Kasumi-1 (cell line): ENCODE measurements around the gene KSR2.

ENCODE experiments used
- DNase-seq, 2 experiments: peaks; one replicate each; lab custom pipeline; 2025; lab: John Stamatoyannopoulos, UW

KSR2 gene

DNA sequence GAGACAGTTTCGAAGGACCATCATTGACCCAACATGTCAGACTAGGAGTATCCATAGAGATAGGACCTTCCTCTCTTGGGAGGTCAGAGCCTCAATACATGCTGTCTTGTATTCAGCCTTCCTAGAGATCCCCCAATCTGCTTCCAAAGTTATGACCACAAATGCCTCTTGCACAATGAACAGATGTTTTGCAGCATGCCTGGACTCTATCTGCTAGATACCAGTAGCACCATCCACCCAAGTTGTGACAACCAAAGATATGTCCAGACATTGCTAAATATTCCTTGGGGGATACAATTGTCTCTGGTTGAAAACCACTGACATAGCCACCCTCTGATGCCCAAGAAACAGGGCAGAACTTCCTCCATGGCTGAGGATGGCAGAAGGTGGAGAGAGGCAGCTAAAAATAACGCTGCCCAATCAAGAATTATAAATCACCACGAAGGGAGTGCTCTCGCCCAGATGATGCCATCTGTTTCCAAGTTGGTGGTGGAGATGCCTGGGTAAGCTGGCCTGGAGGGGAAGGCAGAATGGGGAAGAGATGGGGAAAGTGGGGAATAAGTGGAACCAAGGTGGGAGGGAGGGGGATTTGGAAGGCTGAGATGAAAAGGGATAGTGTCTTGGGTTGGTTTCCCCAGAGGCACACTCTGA is 564.5 kb downstream of the KSR2 start:
- no peak for DNase-seq

DNA sequence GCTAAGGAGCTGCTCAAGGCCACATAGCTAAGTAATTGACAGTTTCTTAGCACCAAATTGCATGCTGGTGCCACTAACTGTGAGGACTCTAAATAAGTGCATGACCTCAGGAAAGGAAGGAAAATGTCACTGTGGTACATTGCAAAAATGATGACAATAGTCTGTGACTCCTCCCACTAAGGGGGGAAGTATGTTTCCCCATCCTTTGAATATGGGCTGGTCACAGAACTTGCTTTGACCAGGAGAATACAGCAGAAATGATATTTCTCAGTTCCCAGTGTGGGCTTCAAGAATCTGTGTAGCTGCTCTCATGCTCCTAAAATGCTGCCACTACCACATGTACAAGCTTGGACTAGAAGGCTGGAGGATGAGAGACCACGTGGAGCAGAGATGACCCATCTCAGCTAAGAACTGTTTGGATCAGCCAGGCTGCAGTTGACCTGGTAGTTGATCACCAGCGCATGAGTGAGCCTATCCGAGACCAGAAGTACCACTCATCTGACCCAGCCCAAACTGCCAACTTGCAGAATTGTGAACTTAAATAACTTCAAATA is 565.1 kb downstream of the KSR2 start:
- no peak for DNase-seq
